GM21528 (cell line): ENCODE measurements around the gene AACS.
"Not testable (repeated sequence)": the region's sequence is repeated elsewhere in the genome, so short reads cannot be mapped to it uniquely, and the experiment has no call there.

Source experiments
- ATAC-seq: cut with Tn5 transposase; IDR thresholded peaks from one replicate; pipeline ENCODE4 v1.9.1; 2021; ENCODE audit warnings: mild to moderate bottlenecking, moderate library complexity; ENCODE audit not compliant: unreplicated experiment, low FRiP score

The AACS gene

GRCh38 chr12:125090437-125090836 is 25.2 kb downstream of the AACS start:
- ATAC-seq, result no peak

DNA sequence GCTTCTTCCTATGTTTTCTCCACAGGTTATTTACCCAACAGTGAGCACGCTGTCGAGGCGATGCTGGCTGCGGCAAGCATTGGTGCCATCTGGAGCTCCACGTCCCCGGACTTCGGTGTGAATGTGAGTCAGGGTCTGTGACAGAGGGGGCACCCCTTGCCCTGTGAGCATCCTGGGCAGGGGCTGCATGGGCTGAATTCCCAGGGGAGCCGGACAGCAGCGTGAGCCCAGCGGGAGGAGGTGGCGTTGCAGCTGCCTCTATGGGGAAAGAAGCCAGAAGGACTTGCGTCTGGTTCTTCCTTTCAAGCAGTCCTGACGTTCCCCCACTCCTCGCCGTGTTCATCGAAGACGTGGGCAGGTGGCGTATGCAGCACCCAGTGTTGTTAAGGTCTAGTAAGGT is 26.2 kb downstream of the AACS start:
- ATAC-seq, result no peak

GRCh38 chr12:125092108-125092871 is 27.1 kb downstream of the AACS start:
- no peak for ATAC-seq

GRCh38 chr12:125092872-125093680 is 27.8 kb downstream of the AACS start:
- no peak for ATAC-seq

DNA sequence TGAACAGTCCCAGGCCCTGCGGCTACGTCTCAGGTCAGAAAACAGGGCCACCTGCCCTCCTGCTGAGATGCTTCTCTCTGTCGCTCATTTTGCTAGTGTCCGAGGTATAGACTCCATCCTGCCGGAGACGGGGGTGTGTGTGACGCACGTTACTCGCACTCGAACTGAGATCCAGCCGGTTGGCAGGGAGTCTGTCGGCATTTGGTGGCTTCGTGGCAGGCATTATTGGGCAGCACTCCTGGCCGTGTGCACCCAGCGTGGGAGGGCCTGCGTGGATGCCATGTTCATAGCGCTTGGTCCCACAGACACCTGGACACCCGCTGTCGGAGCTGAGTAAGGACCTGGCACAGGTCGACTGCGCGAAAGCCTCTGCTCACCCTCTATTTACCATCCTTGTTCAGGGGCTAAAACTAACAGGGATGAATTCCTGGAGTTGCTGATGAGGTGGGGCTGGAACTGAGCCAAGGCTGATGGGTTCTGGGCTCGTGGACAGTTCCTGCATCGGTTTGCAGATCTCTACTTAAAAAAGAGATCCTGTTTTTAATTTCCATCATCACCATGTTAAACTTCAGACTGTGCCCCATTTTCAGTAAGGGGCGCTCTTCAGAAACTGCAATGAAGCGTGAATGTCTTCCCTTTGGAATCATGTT is 28.6 kb downstream of the AACS start:
- no peak for ATAC-seq

DNA sequence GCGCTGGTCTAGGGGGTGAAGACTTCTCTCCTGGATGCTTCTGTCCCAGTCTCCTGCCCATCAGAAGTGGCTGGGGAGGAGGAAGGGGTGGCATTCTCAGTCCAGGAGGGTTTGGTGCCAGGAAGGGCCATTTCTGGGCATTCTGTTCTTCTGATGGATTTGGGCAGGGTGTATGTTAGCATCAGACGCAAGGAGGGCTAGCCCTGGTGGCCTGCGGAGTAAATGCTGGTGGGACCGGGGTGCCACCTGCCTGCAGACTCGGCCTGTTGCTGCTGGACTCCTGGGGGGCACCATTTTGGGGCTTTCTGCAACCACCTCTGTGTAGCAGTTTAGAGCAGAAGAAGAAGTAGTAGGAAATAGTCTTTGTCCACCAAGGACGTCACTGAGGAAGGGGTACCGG is 31.7 kb downstream of the AACS start:
- no peak for ATAC-seq

DNA sequence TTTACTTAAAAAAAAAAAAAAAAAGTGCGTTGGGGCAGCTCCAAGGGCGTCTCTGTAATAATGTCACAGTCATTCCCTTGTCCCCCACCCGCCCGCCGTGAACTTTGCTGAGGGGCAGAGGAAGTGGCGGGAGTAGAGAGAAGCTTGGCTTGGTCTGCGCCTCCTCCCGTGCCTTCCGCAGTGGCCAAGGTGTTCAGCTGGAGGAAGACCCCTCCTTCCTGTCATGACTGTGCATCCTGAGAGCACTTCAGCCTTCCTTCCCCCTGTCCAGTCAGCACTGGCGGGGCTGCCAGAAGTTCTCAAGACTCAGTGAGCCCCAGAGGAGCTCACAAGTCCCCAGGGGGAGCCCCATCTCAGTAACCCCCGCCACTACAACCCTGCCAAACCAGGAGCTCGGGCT is 32.2 kb downstream of the AACS start:
- no peak for ATAC-seq

DNA sequence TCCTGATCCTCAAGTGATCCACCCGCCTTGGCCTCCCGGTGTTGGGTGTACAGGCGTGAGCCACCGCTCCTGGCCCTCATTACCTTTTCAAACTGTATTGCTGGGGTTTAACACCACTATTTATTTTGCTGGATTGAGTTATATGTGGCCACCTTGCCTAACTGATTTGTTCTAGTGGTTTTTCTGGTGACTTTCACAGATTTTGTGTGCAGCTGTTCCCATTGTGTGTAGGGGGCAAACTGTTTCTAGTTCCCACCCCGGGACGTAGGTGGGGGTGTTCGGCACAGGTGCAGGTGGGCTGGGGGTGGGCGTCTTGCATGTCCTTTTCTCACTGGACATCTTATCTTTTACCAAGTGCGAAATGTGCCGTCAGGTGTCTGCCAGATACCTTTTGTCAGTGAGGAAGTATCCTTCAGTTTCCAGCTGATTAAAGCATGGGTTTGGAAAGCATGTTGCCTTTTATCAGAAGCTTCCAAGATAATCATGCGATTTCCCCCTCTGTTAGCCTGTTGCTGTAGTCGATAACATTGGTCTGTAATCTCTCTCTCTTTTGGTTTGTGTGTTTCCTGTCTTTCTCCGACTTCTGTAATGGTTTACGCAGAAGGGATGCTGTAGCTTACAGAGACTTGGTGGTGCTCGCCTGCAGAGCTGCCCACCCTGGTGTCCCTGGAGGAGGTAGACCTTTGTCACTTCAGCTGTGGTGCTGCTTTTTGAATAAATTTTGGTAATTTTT is 33.6 kb downstream of the AACS start:
- ATAC-seq, result no peak

GRCh38 chr12:125099409-125099782 is 34.2 kb downstream of the AACS start:
- no peak for ATAC-seq

DNA sequence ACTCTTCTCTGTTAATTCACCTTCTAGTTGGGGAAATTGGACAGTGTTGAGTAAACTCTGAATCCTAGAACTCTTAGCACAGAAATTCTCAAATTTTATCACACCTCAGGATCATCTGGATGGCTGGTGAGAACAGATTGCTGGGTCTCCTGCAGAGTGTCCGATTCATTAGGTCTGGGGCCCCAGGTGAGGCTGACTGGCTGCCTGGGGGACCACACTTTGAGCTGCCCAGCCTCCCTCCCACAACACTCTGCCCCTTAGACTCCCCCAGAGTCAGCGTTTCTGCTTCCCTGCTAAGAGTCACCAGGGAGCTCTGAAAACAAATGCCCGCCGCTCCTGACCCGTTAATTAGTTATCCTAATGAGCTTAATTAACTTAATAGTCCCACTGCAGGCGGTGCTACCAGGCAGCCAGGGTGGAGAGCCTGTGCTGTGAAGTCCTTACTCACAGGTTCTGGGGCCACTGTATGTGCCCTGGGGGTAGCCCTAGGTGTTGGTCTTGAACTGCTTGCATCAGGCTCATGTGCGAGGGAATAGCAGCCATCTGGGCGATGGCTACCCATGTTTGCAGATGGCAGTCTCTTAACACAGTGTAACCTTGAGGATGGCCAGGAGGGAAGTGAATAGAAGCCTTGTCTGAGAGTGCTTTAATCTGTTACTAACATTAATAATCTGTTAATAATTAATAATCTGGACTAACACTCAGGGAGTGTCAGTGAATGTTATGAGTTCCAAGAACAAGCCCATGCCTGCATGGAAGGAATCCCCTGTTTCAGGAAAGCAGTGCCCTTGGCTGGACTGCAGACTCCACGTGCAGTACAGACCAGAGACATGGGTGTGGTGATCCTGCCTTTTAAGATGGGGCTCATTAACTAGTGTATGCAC is 35.6 kb downstream of the AACS start:
- ATAC-seq, result no peak

- no peak for ATAC-seq
These were observed 39.7 kb downstream of the AACS start for GRCh38 chr12:125104982-125105381.

DNA sequence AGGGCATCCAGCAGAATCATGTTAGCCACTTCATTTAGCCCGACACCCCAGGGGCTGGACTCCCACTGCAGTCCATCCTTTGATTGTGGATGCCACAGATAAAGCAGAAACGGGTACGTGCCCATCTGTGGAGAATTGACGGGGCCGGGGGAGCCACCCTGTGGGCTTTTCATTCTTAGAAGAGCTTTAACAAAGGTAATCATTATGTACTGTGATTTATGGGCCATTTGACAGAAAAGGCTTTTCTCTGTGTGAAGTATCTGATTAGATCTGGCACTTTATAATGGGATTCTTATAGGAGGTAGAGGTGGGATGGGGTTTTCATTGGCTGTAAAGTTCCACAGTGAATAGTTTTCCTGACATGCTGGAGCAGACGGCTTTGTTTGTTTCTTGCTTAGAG is 40.4 kb downstream of the AACS start:
- no peak for ATAC-seq

DNA sequence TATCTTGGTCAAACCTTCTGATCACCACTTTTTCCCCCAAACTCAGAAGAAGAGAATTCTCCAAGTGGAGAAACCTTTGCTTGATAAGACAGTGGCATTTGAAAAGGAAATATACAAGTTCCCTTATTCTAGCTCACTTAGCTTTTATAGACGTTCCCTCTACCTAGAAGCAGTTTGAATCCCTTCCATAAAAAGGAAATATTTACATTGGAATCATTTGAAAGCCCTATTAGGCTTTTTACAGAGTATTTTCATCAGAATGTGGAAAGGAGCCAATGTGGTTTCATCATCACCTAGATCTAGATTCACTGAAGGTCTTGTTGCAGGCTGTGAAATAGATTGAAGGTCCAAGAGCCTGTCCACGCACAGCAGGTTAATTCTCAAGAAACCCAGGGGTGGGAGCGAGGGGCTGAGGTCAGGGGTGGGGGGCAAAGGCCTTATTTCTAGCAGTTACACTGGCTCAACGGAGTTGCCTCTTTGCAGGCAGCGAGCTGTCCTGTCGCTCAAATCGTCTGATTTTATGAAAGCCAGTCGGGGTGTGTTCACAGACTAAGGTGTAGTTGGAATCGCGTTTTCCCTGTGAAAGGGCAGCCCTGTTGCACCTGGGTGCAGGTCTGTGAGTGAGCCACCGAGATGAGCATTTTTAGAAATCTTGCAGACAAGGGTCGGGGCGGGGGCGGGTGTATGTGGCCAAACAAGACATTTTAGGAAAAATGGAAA is 45.6 kb downstream of the AACS start:
- ATAC-seq, result no peak

DNA sequence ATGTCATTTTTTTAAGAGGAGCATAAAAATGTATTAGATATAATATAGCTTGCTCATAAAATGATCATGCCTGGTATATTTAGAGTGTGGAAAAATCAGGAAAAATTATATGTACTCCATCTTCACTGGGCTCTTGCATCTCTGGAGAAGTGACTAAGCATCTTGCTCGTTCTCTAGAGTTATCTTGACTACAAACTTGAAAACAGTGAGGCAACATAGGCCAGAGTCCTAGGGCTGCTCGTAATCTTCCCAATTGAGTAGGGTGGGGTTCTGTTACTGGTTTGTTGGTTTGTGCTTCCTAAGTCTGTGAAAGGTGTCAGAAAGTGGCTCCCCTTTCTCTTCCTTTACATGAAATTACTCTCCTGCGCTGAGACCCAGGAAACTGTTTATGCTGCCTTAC is 46.2 kb downstream of the AACS start:
- no peak for ATAC-seq

DNA sequence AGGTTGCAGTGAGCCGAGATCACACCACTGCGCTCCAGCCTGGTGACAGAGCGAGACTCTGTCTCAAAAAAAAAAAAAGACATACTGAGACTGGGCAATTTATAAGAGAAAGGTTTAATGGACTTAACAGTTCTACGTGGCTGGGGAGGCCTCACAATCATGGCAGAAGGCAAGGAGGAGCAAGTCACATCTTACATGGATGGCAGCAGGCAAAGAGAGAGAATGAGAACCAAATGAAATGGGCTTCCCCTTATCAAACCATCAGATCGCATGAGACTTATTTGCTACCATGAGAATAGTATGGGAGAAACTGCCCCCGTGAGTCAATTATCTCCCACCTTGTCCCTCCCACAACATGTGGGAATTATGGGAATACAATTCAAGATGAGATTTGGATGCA is 47.4 kb downstream of the AACS start:
- ATAC-seq, result not testable (repeated sequence)

- ATAC-seq, result no peak
These were observed 48.0 kb downstream of the AACS start for GRCh38 chr12:125113263-125113662.

- no peak for ATAC-seq
These were observed 48.6 kb downstream of the AACS start for GRCh38 chr12:125113789-125114188.

DNA sequence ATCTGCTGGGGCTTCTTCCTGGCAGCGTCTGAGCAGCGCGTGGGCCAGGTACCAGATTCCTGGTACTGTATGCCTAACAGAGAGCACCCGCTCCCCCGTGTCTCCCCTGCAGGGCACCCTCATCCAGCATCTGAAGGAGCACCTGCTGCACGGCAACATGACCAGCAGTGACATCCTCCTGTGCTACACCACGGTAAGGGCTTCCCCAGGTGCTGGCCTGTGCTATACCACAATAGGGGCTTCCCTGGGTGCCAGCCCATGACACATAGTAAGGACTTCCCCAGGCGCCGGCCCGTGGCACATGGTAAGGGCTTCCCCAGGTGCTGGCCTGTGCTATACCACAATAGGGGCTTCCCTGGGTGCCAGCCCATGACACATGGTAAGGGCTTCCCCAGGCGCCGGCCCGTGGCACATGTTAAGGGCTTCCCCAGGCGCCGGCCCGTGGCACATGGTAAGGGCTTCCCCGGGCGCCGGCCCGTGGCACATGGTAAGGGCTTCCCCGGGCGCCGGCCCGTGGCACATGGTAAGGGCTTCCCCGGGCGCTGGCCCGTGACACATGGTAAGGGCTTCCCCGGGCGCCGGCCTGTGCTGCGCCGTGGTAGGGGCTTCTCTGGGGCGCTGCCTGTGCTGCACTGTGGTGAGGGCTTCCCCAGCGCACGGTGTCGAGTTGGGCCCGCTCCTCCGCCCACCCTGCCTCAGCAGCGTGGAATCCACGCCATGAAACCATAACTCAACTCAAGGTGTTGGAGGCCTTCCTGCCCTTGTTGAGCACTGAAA is 49.3 kb downstream of the AACS start:
- no peak for ATAC-seq
